Endothelial cell of umbilical vein (primary cell): ENCODE measurements around the gene TSPAN10.

Experiments used
- EZH2 ChIP-seq: IDR thresholded peaks from 2 replicates; pipeline ENCODE4 v1.6.1; 2012; ENCODE audit warnings: borderline replicate concordance, low read depth, mild to moderate bottlenecking, moderate library complexity, low read length, inconsistent platforms; ENCODE audit not compliant: severe bottlenecking
- FOS ChIP-seq: IDR thresholded peaks from 2 replicates; pipeline ENCODE4 v1.6.1; 2011; ENCODE audit warnings: mild to moderate bottlenecking, low read length, moderate library complexity, borderline replicate concordance; ENCODE audit not compliant: insufficient read depth
- MYC ChIP-seq: IDR thresholded peaks from one replicate; pipeline ENCODE4 v1.6.1; 2011; ENCODE audit warnings: mild to moderate bottlenecking, low read depth, low read length
- POLR2A ChIP-seq: IDR thresholded peaks from 2 replicates; pipeline ENCODE4 v1.6.1; 2012; ENCODE audit warnings: low read depth, mild to moderate bottlenecking, control low read depth, low read length
- POLR2AphosphoS5 ChIP-seq: IDR thresholded peaks from 2 replicates; pipeline ENCODE4 v1.6.1; 2012; ENCODE audit warnings: low read depth, mild to moderate bottlenecking, control low read depth, low read length, moderate library complexity; ENCODE audit not compliant: insufficient read depth
- TF ChIP-seq, protein P1 (sequence below), 2 donors: IDR thresholded peaks; 1 replicate in 1 of 2; 2 replicates in 1 of 2; pipeline ENCODE4 v1.5.1; 2011; ENCODE audit warnings: low read length in 2 of 2, mild to moderate bottlenecking in 2 of 2, moderate library complexity in 2 of 2, control low read depth in 1 of 2, inconsistent platforms in 1 of 2, low read depth in 1 of 2; ENCODE audit not compliant: insufficient read depth in 1 of 2; ENCODE audit errors: extremely low read depth in 1 of 2
- TF ChIP-seq, protein P2 (sequence below): IDR thresholded peaks from 2 replicates; pipeline ENCODE4 v1.6.1; 2011; ENCODE audit not compliant: insufficient read depth, insufficient read length

DNA sequence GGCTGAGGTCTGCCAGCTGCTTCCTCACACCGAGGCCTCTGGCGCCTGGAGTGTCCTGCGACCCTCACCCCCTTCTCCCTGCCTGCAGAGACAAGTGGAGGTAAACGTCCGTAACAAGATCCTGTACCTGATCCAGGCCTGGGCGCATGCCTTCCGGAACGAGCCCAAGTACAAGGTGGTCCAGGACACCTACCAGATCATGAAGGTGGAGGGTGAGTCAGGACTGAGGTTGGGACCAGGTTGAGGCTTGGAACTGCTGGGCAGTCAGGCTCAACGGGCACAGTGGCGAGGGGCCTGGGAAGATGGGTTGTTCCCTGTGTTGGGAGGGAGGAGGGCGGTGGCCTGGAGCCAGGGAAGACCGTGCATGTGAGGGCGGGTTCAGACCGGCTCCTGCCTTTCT lies 51.6 kb downstream of the TSPAN10 start:
- TF ChIP-seq, protein P1, sequence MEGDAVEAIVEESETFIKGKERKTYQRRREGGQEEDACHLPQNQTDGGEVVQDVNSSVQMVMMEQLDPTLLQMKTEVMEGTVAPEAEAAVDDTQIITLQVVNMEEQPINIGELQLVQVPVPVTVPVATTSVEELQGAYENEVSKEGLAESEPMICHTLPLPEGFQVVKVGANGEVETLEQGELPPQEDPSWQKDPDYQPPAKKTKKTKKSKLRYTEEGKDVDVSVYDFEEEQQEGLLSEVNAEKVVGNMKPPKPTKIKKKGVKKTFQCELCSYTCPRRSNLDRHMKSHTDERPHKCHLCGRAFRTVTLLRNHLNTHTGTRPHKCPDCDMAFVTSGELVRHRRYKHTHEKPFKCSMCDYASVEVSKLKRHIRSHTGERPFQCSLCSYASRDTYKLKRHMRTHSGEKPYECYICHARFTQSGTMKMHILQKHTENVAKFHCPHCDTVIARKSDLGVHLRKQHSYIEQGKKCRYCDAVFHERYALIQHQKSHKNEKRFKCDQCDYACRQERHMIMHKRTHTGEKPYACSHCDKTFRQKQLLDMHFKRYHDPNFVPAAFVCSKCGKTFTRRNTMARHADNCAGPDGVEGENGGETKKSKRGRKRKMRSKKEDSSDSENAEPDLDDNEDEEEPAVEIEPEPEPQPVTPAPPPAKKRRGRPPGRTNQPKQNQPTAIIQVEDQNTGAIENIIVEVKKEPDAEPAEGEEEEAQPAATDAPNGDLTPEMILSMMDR (IDR thresholded peaks at IDR 0.05; ENCODE audit: extremely low read depth in 1 of 2, insufficient read depth in 1 of 2, low read depth in 1 of 2, low read length in 2 of 2), result no peak
- no peak for TF ChIP-seq MYC
- no peak for TF ChIP-seq POLR2A
- TF ChIP-seq FOS, result no peak
- no peak for TF ChIP-seq POLR2AphosphoS5
- no peak for TF ChIP-seq EZH2
- TF ChIP-seq, protein P2, sequence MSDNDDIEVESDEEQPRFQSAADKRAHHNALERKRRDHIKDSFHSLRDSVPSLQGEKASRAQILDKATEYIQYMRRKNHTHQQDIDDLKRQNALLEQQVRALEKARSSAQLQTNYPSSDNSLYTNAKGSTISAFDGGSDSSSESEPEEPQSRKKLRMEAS, result no peak
